Esophagus muscularis mucosa (tissue), 4 donors: Measurements from ENCODE around the gene ZNF331. TPM values are rescaled to one million over a fixed set of nuclear protein-coding genes. Genes with fewer than 3 reads are reported as not detected.
"Not testable (repeated sequence)": the region's sequence is repeated elsewhere in the genome, so short reads cannot be mapped to it uniquely, and the experiment has no call there.

Source experiments
- DNase-seq: peaks from one replicate; pipeline ENCODE4 v3.0.0-alpha.2; 2017; ENCODE audit errors: extremely low spot score
- H3K27ac ChIP-seq, 4 donors: fragments of 200-600 bp; sonication (generic); replicated peaks in 1 of 4; 1 replicate in 3 of 4; 2 replicates in 1 of 4; pipeline ENCODE4 v1.5.1; 2016 to 2019; ENCODE audit warnings: mild to moderate bottlenecking in 1 of 4
- H3K27me3 ChIP-seq, 4 donors: fragments of 200-600 bp; sonication (generic); one replicate each; pipeline versions ENCODE4 v1.5.1 to v1.6.0; 2016 to 2019
- H3K36me3 ChIP-seq, 4 donors: fragments of 200-600 bp; sonication (generic); one replicate each; pipeline ENCODE4 v1.5.1; 2016 to 2019
- H3K4me1 ChIP-seq, 4 donors: fragments of 200-600 bp; sonication (generic); one replicate each; pipeline ENCODE4 v1.5.1; 2016 to 2019
- H3K4me3 ChIP-seq, 4 donors: fragments of 200-600 bp; sonication (generic); 1 replicate in 2 of 4; 2 replicates in 2 of 4; pipeline ENCODE4 v1.5.1; 2016 to 2019; ENCODE audit warnings: mild to moderate bottlenecking in 4 of 4, moderate library complexity in 1 of 4
- H3K9me3 ChIP-seq, 4 donors: fragments of 200-600 bp; sonication (generic); 1 replicate in 3 of 4; 2 replicates in 1 of 4; pipeline ENCODE4 v1.5.1; 2016 to 2019
- EP300 ChIP-seq: sonication (generic); formaldehyde crosslinking; IDR thresholded peaks from one replicate; pipeline ENCODE4 v1.6.1; 2017; ENCODE audit warnings: antibody characterized with exemption
- POLR2A ChIP-seq: fragments of 450-650 bp; IDR thresholded peaks from one replicate; pipeline ENCODE4 v1.6.1; 2017; ENCODE audit warnings: antibody characterized with exemption, moderate library complexity, mild to moderate bottlenecking, low read depth
- POLR2AphosphoS5 ChIP-seq, 2 donors: sonication (generic); formaldehyde crosslinking; IDR thresholded peaks; one replicate each; pipeline ENCODE4 v1.6.1; 2017; ENCODE audit warnings: antibody characterized with exemption in 2 of 2
- WGBS: methylation state at CpG from one replicate; pipeline ENCODE4 v1.1.5; 2018; 5-methylcytosine and 5-hydroxymethylcytosine counted together
- intact Hi-C: fragments of 100-400 bp; cut with DNase I; formaldehyde crosslinking; loops from one replicate; pipeline ENCODE4 v1.15.1; 2023
- total RNA-seq, 4 donors: library from RNA; depleted of rRNA; stranded (reverse); fragments of >200 nt; gene quantifications; one replicate each; pipeline versions ENCODE4 v1.1.0 to v1.2.1, GENCODE V29; 2016
- TF ChIP-seq, protein P1 (sequence below), 3 experiments: fragments of 200-600 bp in 2 of 3; fragments of 450-650 bp in 1 of 3; sonication (generic) in 2 of 3; IDR thresholded peaks; one replicate each; pipeline ENCODE4 v1.5.1; 2017 to 2019; ENCODE audit warnings: antibody characterized with exemption in 3 of 3, mild to moderate bottlenecking in 2 of 3, moderate library complexity in 1 of 3

The ZNF331 gene
- total RNA-seq, 4 donors from 2014 or later, result 12.0 to 19.4 (median 16.3) TPM

- Histone ChIP-seq H3K4me3 (no peak overlapping the region), H3K27me3 (no peaks in the 10 kb centered on the region), H3K4me1 (peaks cover 4 to 23% (median 9%) of the 10 kb centered on the region in 4 donors), H3K27ac (no peak overlapping the region), H3K9me3 (no peaks in the 10 kb centered on the region), H3K36me3 (no peaks in the 10 kb centered on the region)
- TF ChIP-seq POLR2A (no peak), POLR2AphosphoS5 (IDR thresholded peaks at IDR 0.05) (no peak), EP300 (no peak)
- TF ChIP-seq, protein P1, sequence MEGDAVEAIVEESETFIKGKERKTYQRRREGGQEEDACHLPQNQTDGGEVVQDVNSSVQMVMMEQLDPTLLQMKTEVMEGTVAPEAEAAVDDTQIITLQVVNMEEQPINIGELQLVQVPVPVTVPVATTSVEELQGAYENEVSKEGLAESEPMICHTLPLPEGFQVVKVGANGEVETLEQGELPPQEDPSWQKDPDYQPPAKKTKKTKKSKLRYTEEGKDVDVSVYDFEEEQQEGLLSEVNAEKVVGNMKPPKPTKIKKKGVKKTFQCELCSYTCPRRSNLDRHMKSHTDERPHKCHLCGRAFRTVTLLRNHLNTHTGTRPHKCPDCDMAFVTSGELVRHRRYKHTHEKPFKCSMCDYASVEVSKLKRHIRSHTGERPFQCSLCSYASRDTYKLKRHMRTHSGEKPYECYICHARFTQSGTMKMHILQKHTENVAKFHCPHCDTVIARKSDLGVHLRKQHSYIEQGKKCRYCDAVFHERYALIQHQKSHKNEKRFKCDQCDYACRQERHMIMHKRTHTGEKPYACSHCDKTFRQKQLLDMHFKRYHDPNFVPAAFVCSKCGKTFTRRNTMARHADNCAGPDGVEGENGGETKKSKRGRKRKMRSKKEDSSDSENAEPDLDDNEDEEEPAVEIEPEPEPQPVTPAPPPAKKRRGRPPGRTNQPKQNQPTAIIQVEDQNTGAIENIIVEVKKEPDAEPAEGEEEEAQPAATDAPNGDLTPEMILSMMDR (IDR thresholded peaks at IDR 0.05), result no peak
- WGBS, result 65% methylated on average over 3 of the region's 3 CpGs
- intact Hi-C loops, result no loop called here
- no peak for DNase-seq
Observed at GRCh38 chr19:53509443-53509842, 28.5 kb upstream of the ZNF331 start.

DNA sequence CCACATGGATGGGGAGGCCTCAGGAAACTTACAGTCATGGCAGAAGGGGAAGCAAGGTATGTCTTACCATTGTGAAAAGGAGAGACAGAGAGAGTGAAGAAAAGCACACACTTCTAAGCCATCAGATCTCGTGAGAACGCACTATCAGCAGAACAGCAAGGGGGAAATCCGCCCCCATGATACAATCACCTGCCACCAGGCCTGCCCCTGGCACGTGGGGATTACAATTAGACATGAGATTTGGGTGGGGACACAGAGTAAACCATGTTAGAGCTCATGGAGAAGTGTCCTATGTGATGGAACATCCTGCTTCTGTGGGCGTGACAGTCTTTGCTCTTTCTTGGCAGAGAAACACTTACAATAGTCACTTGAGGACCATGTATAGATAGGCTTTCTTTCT is 28.1 kb upstream of the ZNF331 start:
- no peak for TF ChIP-seq POLR2AphosphoS5 (IDR thresholded peaks at IDR 0.05)
- no peak for TF ChIP-seq POLR2A
- no peak for TF ChIP-seq EP300
- TF ChIP-seq, protein P1 (IDR thresholded peaks at IDR 0.05), result no peak
- Histone ChIP-seq H3K27me3 (no peaks in the 10 kb centered on the region), H3K4me3 (no peak overlapping the region), H3K4me1 (peaks cover 1 to 19% (median 7%) of the 10 kb centered on the region in 4 donors), H3K9me3 (no peaks in the 10 kb centered on the region), H3K27ac (no peak overlapping the region), H3K36me3 (no peaks in the 10 kb centered on the region)
- intact Hi-C loops, result loop anchor here (10.0 kb wide), 1 partner anchor 315 kb away; the partner anchor contains the start of gene ZNF665
- DNase-seq, result no peak
- 76% methylated on average over 5 of the region's 5 CpGs for WGBS

DNA sequence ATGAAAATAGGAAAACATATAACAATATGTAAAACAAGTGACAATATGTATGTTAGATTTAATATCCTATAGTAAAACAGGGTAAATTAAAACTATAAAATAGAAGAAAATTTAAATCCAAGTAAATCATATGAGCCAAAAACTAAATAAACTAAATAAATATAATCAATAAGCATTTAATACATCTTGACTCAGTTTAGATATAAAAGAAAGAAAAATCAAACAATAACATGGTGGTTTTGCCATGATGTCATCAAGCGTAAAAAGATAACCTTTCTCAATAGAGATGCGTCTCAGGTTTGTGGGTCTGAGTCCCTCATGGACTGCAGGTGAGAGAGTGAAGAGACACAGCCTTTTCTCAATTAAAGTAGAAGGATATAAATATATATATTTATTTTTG is 26.6 kb upstream of the ZNF331 start:
- TF ChIP-seq EP300, result no peak
- no peak for TF ChIP-seq POLR2AphosphoS5 (IDR thresholded peaks at IDR 0.05)
- TF ChIP-seq POLR2A, result no peak
- TF ChIP-seq, protein P1 (IDR thresholded peaks at IDR 0.05), result no peak

GRCh38 chr19:53511933-53512374 is 26.0 kb upstream of the ZNF331 start:
- TF ChIP-seq, protein P1 (IDR thresholded peaks at IDR 0.05), result peak; percentile 65 to 81 (median 80)
- TF ChIP-seq EP300 (no peak), POLR2AphosphoS5 (IDR thresholded peaks at IDR 0.05) (peak in 1 of 2 donors; percentile 48)
- peaks cover 0 to 10% (median 3%) of the 10 kb centered on the region in 4 donors for H3K4me1 ChIP-seq
- intact Hi-C loops, result loop anchor here (10.0 kb wide), 1 partner anchor 317 kb away; the partner anchor contains the start of gene ZNF665
- no peaks in the 10 kb centered on the region for H3K9me3 ChIP-seq
- H3K27me3 ChIP-seq, result no peaks in the 10 kb centered on the region
- no peak overlapping the region for H3K4me3 ChIP-seq
- no peak overlapping the region for H3K27ac ChIP-seq
- no peaks in the 10 kb centered on the region for H3K36me3 ChIP-seq
- DNase-seq, result no peak
- WGBS, result 37% methylated on average over 11 of the region's 11 CpGs

More for the DNA sequence above, 26.6 kb upstream of the ZNF331 start:
- Histone ChIP-seq H3K4me3 (no peak overlapping the region), H3K9me3 (no peaks in the 10 kb centered on the region), H3K27ac (no peak overlapping the region), H3K4me1 (peaks cover 0 to 10% (median 3%) of the 10 kb centered on the region in 4 donors), H3K36me3 (no peaks in the 10 kb centered on the region), H3K27me3 (no peaks in the 10 kb centered on the region)
- WGBS, result 97% methylated on average over 2 of the region's 2 CpGs
- intact Hi-C loops, result loop anchor here (10.0 kb wide), 1 partner anchor 317 kb away; the partner anchor contains the start of gene ZNF665
- no peak for DNase-seq

- not testable (repeated sequence) for H3K36me3 ChIP-seq, H3K27ac ChIP-seq, H3K4me3 ChIP-seq, H3K27me3 ChIP-seq, DNase-seq, H3K4me1 ChIP-seq, H3K9me3 ChIP-seq
- 78% methylated on average over 3 of the region's 3 CpGs for WGBS
- intact Hi-C loops, result loop anchor here (10.0 kb wide), 1 partner anchor 320 kb away; the partner anchor contains the start of gene ZNF665
Observed at GRCh38 chr19:53515047-53515446, 22.9 kb upstream of the ZNF331 start.
